ENCODE data around the gene BRWD1.

GRCh38 chr21:39196310-39196709, 117.1 kb downstream of the BRWD1 start:
- TF ChIP-seq ELF4 (IDR thresholded peaks at IDR 0.05): no peak
- no peak for TF ChIP-seq ZNF384 (IDR thresholded peaks at IDR 0.05)
- no peak for TF ChIP-seq LEF1 (IDR thresholded peaks at IDR 0.05; ENCODE audit: borderline replicate concordance)
- no peak for TF ChIP-seq BHLHE40 (IDR thresholded peaks at IDR 0.05; ENCODE audit: borderline replicate concordance)
- no peak for TF ChIP-seq SUZ12 (IDR thresholded peaks at IDR 0.05)
- no peak for TF ChIP-seq HDGF (IDR thresholded peaks at IDR 0.05; ENCODE audit: borderline replicate concordance)
- TF ChIP-seq SP1 (IDR thresholded peaks at IDR 0.05): no peak
- no peak for TF ChIP-seq ARNT (IDR thresholded peaks at IDR 0.05)
- TF ChIP-seq FOXA1 (IDR thresholded peaks at IDR 0.05): no peak
- no peak for TF ChIP-seq TARDBP (IDR thresholded peaks at IDR 0.05)
- no peak for TF ChIP-seq FOXK2 (IDR thresholded peaks at IDR 0.05)
- no peak for TF ChIP-seq FOXM1 (IDR thresholded peaks at IDR 0.05; ENCODE audit: borderline replicate concordance)

All from HEK293T (cell line).